H1 (cell line): Measurements from ENCODE around the gene ZBTB20. TPM values are rescaled to one million over a fixed set of nuclear protein-coding genes. Genes with fewer than 3 reads are reported as not detected.

ENCODE experiments used
- CTCF ChIA-PET: fragments of 300-600 bp; sonication (Branson Sonifier 250); formaldehyde crosslinking; loops from one replicate; lab custom pipeline; 2021; ENCODE audit not compliant: partially characterized antibody; lab: Charles Lee
- POLR2A ChIA-PET: fragments of 300-600 bp; sonication (Branson Sonifier 250); formaldehyde crosslinking; loops from one replicate; lab custom pipeline; 2021; ENCODE audit warnings: inconsistent platforms; ENCODE audit not compliant: partially characterized antibody; lab: Charles Lee
- DNase-seq, 2 experiments: peaks; one replicate each; pipeline versions ENCODE4 v3.0.0 to v3.0.0-alpha.2; 2010 to 2022; ENCODE audit warnings: low spot score in 2 of 2, low read depth in 1 of 2, mixed read lengths in 1 of 2
- FAIRE-seq: peaks from 2 replicates; lab custom pipeline; 2011; peaks lifted over from hg19 to GRCh38; lab: Jason Lieb, UNC
- H2AFZ ChIP-seq: 2 replicates; pipeline ENCODE4 v1.8.1; 2012; ENCODE audit warnings: low read length, inconsistent platforms
- H2AK5ac ChIP-seq: 2 replicates; pipeline ENCODE4 v1.6.1; 2013; ENCODE audit warnings: low read depth, low read length
- H2BK120ac ChIP-seq: replicated peaks from 2 replicates; pipeline ENCODE3; 2013; ENCODE audit warnings: low read depth, low read length, inconsistent platforms
- H2BK12ac ChIP-seq: 2 replicates; pipeline ENCODE4 v1.6.1; 2013; ENCODE audit warnings: low read depth, low read length
- H2BK15ac ChIP-seq: 2 replicates; pipeline ENCODE4 v1.6.1; 2013; ENCODE audit warnings: low read length
- H2BK20ac ChIP-seq: 2 replicates; pipeline ENCODE4 v1.6.1; 2013; ENCODE audit warnings: low read length
- H2BK5ac ChIP-seq: 2 replicates; pipeline ENCODE4 v1.6.1; 2013; ENCODE audit warnings: low read depth, low read length
- H3K14ac ChIP-seq: 2 replicates; pipeline ENCODE4 v1.6.1; 2013; ENCODE audit warnings: inconsistent platforms; ENCODE audit not compliant: insufficient read length
- H3K18ac ChIP-seq: 2 replicates; pipeline ENCODE4 v1.6.1; 2013; ENCODE audit warnings: low read length; ENCODE audit errors: extremely low read depth
- H3K23ac ChIP-seq: 2 replicates; pipeline ENCODE4 v1.6.1; 2013; ENCODE audit warnings: inconsistent platforms; ENCODE audit not compliant: insufficient read length
- H3K23me2 ChIP-seq: 2 replicates; pipeline ENCODE4 v1.6.1; 2013; ENCODE audit warnings: low read depth, low read length
- H3K27ac ChIP-seq: 2 replicates; pipeline ENCODE4 v1.6.1; 2011; ENCODE audit warnings: low read depth, low read length, inconsistent platforms
- H3K27me3 ChIP-seq, 4 experiments: replicated peaks in 1 of 4; 1 replicate in 1 of 4; 2 replicates in 3 of 4; pipeline versions ENCODE4 v1.6.1 to v1.8.1; 2011 to 2013; ENCODE audit warnings: low read length in 3 of 4, mild to moderate bottlenecking in 3 of 4, inconsistent platforms in 2 of 4, mixed read lengths in 2 of 4, moderate library complexity in 1 of 4; ENCODE audit not compliant: control insufficient read depth in 3 of 4, insufficient read depth in 3 of 4; ENCODE audit errors: extremely low read depth in 1 of 4
- H3K36me3 ChIP-seq, 4 experiments: 2 replicates each; pipeline versions ENCODE4 v1.6.1 to v1.8.1; 2011 to 2013; ENCODE audit warnings: mild to moderate bottlenecking in 4 of 4, low read length in 3 of 4, moderate library complexity in 2 of 4, control low read depth in 1 of 4, inconsistent platforms in 1 of 4; ENCODE audit not compliant: insufficient read depth in 4 of 4, control insufficient read depth in 2 of 4
- H3K4ac ChIP-seq: replicated peaks from 2 replicates; pipeline ENCODE3; 2013; ENCODE audit warnings: low read length, low read depth, mixed read lengths, inconsistent platforms; ENCODE audit not compliant: insufficient read length
- H3K4me1 ChIP-seq, 4 experiments: replicated peaks in 1 of 4; 1 replicate in 1 of 4; 2 replicates in 3 of 4; pipeline versions ENCODE4 v1.6.1 to v1.8.1; 2011 to 2013; ENCODE audit warnings: low read length in 3 of 4, inconsistent platforms in 2 of 4, mixed read lengths in 1 of 4; ENCODE audit not compliant: insufficient read depth in 4 of 4, control insufficient read depth in 3 of 4
- H3K4me2 ChIP-seq, 2 experiments: 2 replicates each; pipeline versions ENCODE4 v1.6.1 to v1.8.1; 2011 to 2013; ENCODE audit warnings: low read depth in 2 of 2, low read length in 2 of 2, control low read depth in 1 of 2, inconsistent platforms in 1 of 2, mild to moderate bottlenecking in 1 of 2; ENCODE audit not compliant: insufficient read depth in 1 of 2
- H3K4me3 ChIP-seq, 4 experiments: fragments of 200-600, 300-600 bp in 1 of 4; sonication (generic), shearing (Covaris generic), sonication (Bioruptor Twin) in 1 of 4; 2 replicates each; pipeline versions ENCODE4 v1.5.1 to v1.8.1; 2011 to 2016; ENCODE audit warnings: low read length in 4 of 4, low read depth in 3 of 4, control low read depth in 2 of 4, inconsistent platforms in 2 of 4, mild to moderate bottlenecking in 2 of 4, mixed read lengths in 1 of 4, moderate library complexity in 1 of 4; ENCODE audit not compliant: insufficient read depth in 2 of 4; ENCODE audit errors: extremely low read depth in 1 of 4
- H3K56ac ChIP-seq: replicated peaks from 2 replicates; pipeline ENCODE3; 2013; ENCODE audit warnings: low read depth, mild to moderate bottlenecking, mixed read lengths, low read length, inconsistent platforms; ENCODE audit not compliant: insufficient read length
- H3K79me1 ChIP-seq: 2 replicates; pipeline ENCODE4 v1.6.1; 2013; ENCODE audit warnings: low read depth, low read length, control low read depth
- H3K79me2 ChIP-seq, 2 experiments: 2 replicates each; pipeline versions ENCODE4 v1.6.1 to v1.8.1; 2012 to 2013; ENCODE audit warnings: low read length in 2 of 2, mild to moderate bottlenecking in 2 of 2, inconsistent platforms in 1 of 2; ENCODE audit not compliant: insufficient read depth in 2 of 2, control insufficient read depth in 1 of 2
- H3K9ac ChIP-seq, 4 experiments: replicated peaks in 1 of 4; 1 replicate in 1 of 4; 2 replicates in 3 of 4; pipeline versions ENCODE4 v1.6.1 to v1.8.1; 2011 to 2013; ENCODE audit warnings: low read depth in 3 of 4, low read length in 3 of 4, control low read depth in 2 of 4, mild to moderate bottlenecking in 2 of 4, moderate library complexity in 2 of 4, inconsistent platforms in 1 of 4; ENCODE audit errors: extremely low read depth in 1 of 4
- H3K9me3 ChIP-seq, 2 experiments: 2 replicates each; pipeline versions ENCODE4 v1.6.1 to v1.8.1; 2012 to 2013; ENCODE audit warnings: mild to moderate bottlenecking in 2 of 2, moderate library complexity in 2 of 2, control low read depth in 1 of 2, inconsistent platforms in 1 of 2, low read depth in 1 of 2, low read length in 1 of 2, mixed read lengths in 1 of 2; ENCODE audit not compliant: insufficient read depth in 2 of 2
- H4K20me1 ChIP-seq, 2 experiments: replicated peaks in 1 of 2; 2 replicates each; pipeline versions ENCODE3 to v1.8.1; 2011 to 2013; ENCODE audit warnings: inconsistent platforms in 2 of 2, low read length in 2 of 2, mild to moderate bottlenecking in 1 of 2; ENCODE audit not compliant: insufficient read depth in 2 of 2, control insufficient read depth in 1 of 2
- H4K5ac ChIP-seq: 2 replicates; pipeline ENCODE4 v1.6.1; 2013; ENCODE audit warnings: low read length, low read depth, mixed read lengths, inconsistent platforms; ENCODE audit not compliant: insufficient read length
- H4K8ac ChIP-seq: 2 replicates; pipeline ENCODE4 v1.8.0; 2013; ENCODE audit warnings: mild to moderate bottlenecking, moderate library complexity, low read length, inconsistent platforms; ENCODE audit not compliant: insufficient read depth; ENCODE audit errors: extremely low read depth
- H4K91ac ChIP-seq: replicated peaks from 2 replicates; pipeline ENCODE3; 2013; ENCODE audit warnings: low read length, mixed read lengths, inconsistent platforms; ENCODE audit not compliant: insufficient read length
- ASH2L ChIP-seq: fragments of 200-600, 300-600 bp; sonication (generic); IDR thresholded peaks from one replicate; pipeline ENCODE4 v1.7.1; 2017; ENCODE audit warnings: low read length
- CBX8 ChIP-seq: fragments of 300-800, 300-1000 bp; sonication (generic); IDR thresholded peaks from 2 replicates; pipeline ENCODE4 v1.7.1; 2016; ENCODE audit warnings: low read depth, low read length, borderline replicate concordance
- E2F6 ChIP-seq: IDR thresholded peaks from 2 replicates; pipeline ENCODE4 v1.6.1; 2012; ENCODE audit warnings: inconsistent platforms
- EGR1 ChIP-seq: IDR thresholded peaks from 2 replicates; pipeline ENCODE4 v1.6.1; 2011; ENCODE audit warnings: low read depth, low read length, borderline replicate concordance
- FOSL1 ChIP-seq: IDR thresholded peaks from 2 replicates; pipeline ENCODE4 v1.6.1; 2011; ENCODE audit warnings: mild to moderate bottlenecking, low read depth, low read length, moderate library complexity; ENCODE audit not compliant: insufficient read depth
- RBBP5 ChIP-seq: IDR thresholded peaks from 2 replicates; pipeline ENCODE4 v1.7.1; 2012; ENCODE audit warnings: low read depth, mild to moderate bottlenecking, inconsistent platforms, low read length, moderate library complexity, borderline replicate concordance
- SIN3A ChIP-seq, 2 experiments: IDR thresholded peaks in 1 of 2; conservative IDR thresholded peaks in 1 of 2; 2 replicates each; pipeline ENCODE4 v1.6.1; 2011 to 2012; ENCODE audit warnings: low read length in 2 of 2, improper control_type of control experiment in 1 of 2, low read depth in 1 of 2, mild to moderate bottlenecking in 1 of 2
- SP1 ChIP-seq: IDR thresholded peaks from 2 replicates; pipeline ENCODE4 v1.6.1; 2011; ENCODE audit warnings: low read depth, low read length
- TCF12 ChIP-seq: IDR thresholded peaks from 2 replicates; pipeline ENCODE4 v1.6.1; 2011; ENCODE audit warnings: low read depth, mild to moderate bottlenecking, low read length
- USF2 ChIP-seq: IDR thresholded peaks from 2 replicates; pipeline ENCODE4 v1.6.1; 2011; ENCODE audit warnings: low read length, improper control_type of control experiment
- polyA plus RNA-seq, 7 experiments: library from polyadenylated mRNA; depleted of rRNA in 3 of 7; stranded (reverse) in 5 of 7; unstranded in 2 of 7; fragments of >200 nt in 5 of 7; fragments of 200-250 nt in 2 of 7; gene quantifications; 1 replicate in 5 of 7; 2 replicates in 1 of 7; 4 replicates in 1 of 7; pipeline versions ENCODE4 v1.2.1 to v1.2.3, GENCODE V29; 2011 to 2013; ENCODE audit warnings: missing spikeins in 2 of 7, mixed read lengths in 2 of 7
- total RNA-seq: library from RNA; stranded (reverse); fragmentation: NEBNext Ultra II Directional; extraction: Animal tissue kit (Norgen Biotek cat#: 25700); gene quantifications from 2 replicates; pipeline ENCODE4 v1.2.1, GENCODE V29; 2021
- TF ChIP-seq, protein P1 (sequence below), 3 experiments: IDR thresholded peaks; 1 replicate in 2 of 3; 2 replicates in 1 of 3; pipeline versions ENCODE4 v1.5.1 to v1.6.1; 2011; ENCODE audit warnings: low read length in 3 of 3, mild to moderate bottlenecking in 3 of 3, inconsistent platforms in 2 of 3, low read depth in 1 of 3, moderate library complexity in 1 of 3; ENCODE audit not compliant: insufficient read depth in 1 of 3; ENCODE audit errors: control extremely low read depth in 1 of 3

ZBTB20 gene
- total and polyA plus RNA-seq, 2 of the 8 experiments (the other 6 are each of a cell fraction or from before 2014, with no cell fraction given) = 0.35 to 1.3 TPM

DNA sequence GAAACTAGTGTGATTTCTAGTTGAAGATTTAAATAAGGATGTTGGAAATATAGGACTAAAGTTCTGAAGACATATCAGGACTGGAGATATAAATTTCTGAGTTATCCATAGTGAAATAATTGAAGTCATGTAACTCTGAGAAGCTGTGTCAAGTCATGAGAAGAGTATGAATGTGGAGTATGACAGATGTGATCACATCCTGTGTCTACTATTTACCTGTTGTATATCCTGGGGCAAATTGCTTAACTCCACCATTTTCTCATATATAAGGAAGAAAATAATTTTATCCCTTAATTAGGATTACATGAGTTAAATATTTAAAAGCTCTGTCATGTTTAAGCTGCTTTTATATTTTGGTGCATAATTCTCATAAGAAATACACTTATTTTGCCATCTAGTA lies 350.3 kb downstream of the ZBTB20 start:
- DNase-seq (no peak), FAIRE-seq (no peak)
- Histone ChIP-seq H4K91ac (no peak overlapping the region), H3K56ac (no peak overlapping the region), H2BK12ac (no peak overlapping the region), H3K9me3 (no peaks in the 10 kb centered on the region), H3K4me3 (no peak overlapping the region), H3K23me2 (no peaks in the 10 kb centered on the region), H4K5ac (no peak overlapping the region), H3K27me3 (no peaks in the 10 kb centered on the region), H2BK20ac (no peak overlapping the region), H2AFZ (no peak overlapping the region), H2BK120ac (no peak overlapping the region), H3K4me2 (no peak overlapping the region), H3K18ac (no peak overlapping the region), H2AK5ac (no peak overlapping the region), H3K27ac (no peak overlapping the region), H3K4me1 (peaks cover 0 to 3% (median 1%) of the 10 kb centered on the region in 4 experiments; a peak in 2 of 7 replicates), H3K14ac (no peak overlapping the region), H3K79me1 (no peaks in the 10 kb centered on the region), H3K4ac (no peak overlapping the region), H2BK15ac (no peak overlapping the region), H3K36me3 (no peaks in the 10 kb centered on the region), H3K23ac (no peak overlapping the region), H3K9ac (no peak overlapping the region), H4K8ac (no peak overlapping the region), H4K20me1 (no peaks in the 10 kb centered on the region), H2BK5ac (no peak overlapping the region), H3K79me2 (no peaks in the 10 kb centered on the region)
- POLR2A ChIA-PET = no interaction called here
- CTCF ChIA-PET = interaction anchor here (1.1 kb wide), 1 partner anchor 376 kb away, joined by 3 read pairs; no protein-coding TSS in a partner anchor
- TF ChIP-seq CBX8 (no peak), FOSL1 (no peak), EGR1 (no peak), SP1 (no peak), TCF12 (no peak), RBBP5 (no peak), USF2 (no peak), SIN3A (conservative IDR thresholded peaks at IDR 0.05 in 1 of 2, IDR thresholded peaks at IDR 0.05 in 1 of 2; ENCODE audit: low read depth in 1 of 2, low read length in 2 of 2) (no peak), ASH2L (no peak), E2F6 (no peak)
- TF ChIP-seq, protein P1, sequence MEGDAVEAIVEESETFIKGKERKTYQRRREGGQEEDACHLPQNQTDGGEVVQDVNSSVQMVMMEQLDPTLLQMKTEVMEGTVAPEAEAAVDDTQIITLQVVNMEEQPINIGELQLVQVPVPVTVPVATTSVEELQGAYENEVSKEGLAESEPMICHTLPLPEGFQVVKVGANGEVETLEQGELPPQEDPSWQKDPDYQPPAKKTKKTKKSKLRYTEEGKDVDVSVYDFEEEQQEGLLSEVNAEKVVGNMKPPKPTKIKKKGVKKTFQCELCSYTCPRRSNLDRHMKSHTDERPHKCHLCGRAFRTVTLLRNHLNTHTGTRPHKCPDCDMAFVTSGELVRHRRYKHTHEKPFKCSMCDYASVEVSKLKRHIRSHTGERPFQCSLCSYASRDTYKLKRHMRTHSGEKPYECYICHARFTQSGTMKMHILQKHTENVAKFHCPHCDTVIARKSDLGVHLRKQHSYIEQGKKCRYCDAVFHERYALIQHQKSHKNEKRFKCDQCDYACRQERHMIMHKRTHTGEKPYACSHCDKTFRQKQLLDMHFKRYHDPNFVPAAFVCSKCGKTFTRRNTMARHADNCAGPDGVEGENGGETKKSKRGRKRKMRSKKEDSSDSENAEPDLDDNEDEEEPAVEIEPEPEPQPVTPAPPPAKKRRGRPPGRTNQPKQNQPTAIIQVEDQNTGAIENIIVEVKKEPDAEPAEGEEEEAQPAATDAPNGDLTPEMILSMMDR (IDR thresholded peaks at IDR 0.05; ENCODE audit: control extremely low read depth in 1 of 3, insufficient read depth in 1 of 3, low read depth in 1 of 3, low read length in 3 of 3) = no peak
